Measurements from ENCODE around the gene ING5. TPM values are rescaled to one million over a fixed set of nuclear protein-coding genes. Genes with fewer than 3 reads are reported as not detected.
A peak's percentile ranks its signal among the peaks of the same experiment; 100 is the strongest.

The ING5 gene
- total RNA-seq, 2 donors from 2014 or later: 27.8 to 70.6 TPM

GRCh38 chr2:241770185-241770935, 68.5 kb downstream of the ING5 start:
- H3K27me3 Mint-ChIP-seq: no peaks in the 10 kb centered on the region
- no peak for DNase-seq (ENCODE audit: low spot score)

GRCh38 chr2:241770936-241771285, 69.1 kb downstream of the ING5 start:
- no peak for ATAC-seq
- Mint-ChIP-seq H3K4me3 (no peak overlapping the region), H3K36me3 (no peaks in the 10 kb centered on the region), H3K27me3 (no peaks in the 10 kb centered on the region), H3K27ac (peak overlapping the region in 1 of 2 donors; percentile 70), H3K4me1 (ENCODE audit: low read depth in 2 of 2) (peaks cover 7 to 12% of the 10 kb centered on the region in 2 donors), H3K9me3 (no peaks in the 10 kb centered on the region)
- DNase-seq (ENCODE audit: low spot score): no peak

More at GRCh38 chr2:241770185-241770935, 68.5 kb downstream of the ING5 start:
- no peak for ATAC-seq
- Mint-ChIP-seq H3K27ac (no peak overlapping the region), H3K4me1 (ENCODE audit: low read depth in 2 of 2) (peaks cover 7 to 9% of the 10 kb centered on the region in 2 donors), H3K9me3 (no peaks in the 10 kb centered on the region), H3K36me3 (no peaks in the 10 kb centered on the region), H3K4me3 (no peak overlapping the region)

- Mint-ChIP-seq H3K4me1 (ENCODE audit: low read depth in 2 of 2) (peaks cover 7 to 12% of the 10 kb centered on the region in 2 donors), H3K9me3 (no peaks in the 10 kb centered on the region), H3K27ac (peak overlapping the region in 1 of 2 donors; percentile 70), H3K27me3 (no peaks in the 10 kb centered on the region), H3K36me3 (no peaks in the 10 kb centered on the region), H3K4me3 (no peak overlapping the region)
- ATAC-seq (no peak), DNase-seq (ENCODE audit: low spot score) (no peak)
These were observed 69.6 kb downstream of the ING5 start for GRCh38 chr2:241771286-241772062.

- Mint-ChIP-seq H3K9me3 (no peaks in the 10 kb centered on the region), H3K27me3 (no peaks in the 10 kb centered on the region), H3K4me1 (ENCODE audit: low read depth in 2 of 2) (peaks cover 7 to 12% of the 10 kb centered on the region in 2 donors), H3K4me3 (peak overlapping the region; percentile 25), H3K27ac (peak overlapping the region in 1 of 2 donors; percentile 70), H3K36me3 (no peaks in the 10 kb centered on the region)
- no peak for ATAC-seq
- no peak for DNase-seq (ENCODE audit: low spot score)
These were observed 70.2 kb downstream of the ING5 start for GRCh38 chr2:241772063-241772499.

- Mint-ChIP-seq H3K36me3 (no peaks in the 10 kb centered on the region), H3K27ac (no peak overlapping the region), H3K4me1 (ENCODE audit: low read depth in 2 of 2) (peaks cover 7 to 15% of the 10 kb centered on the region in 2 donors), H3K27me3 (no peaks in the 10 kb centered on the region), H3K4me3 (no peak overlapping the region), H3K9me3 (no peaks in the 10 kb centered on the region)
- DNase-seq (ENCODE audit: low spot score) (no peak), ATAC-seq (peak in 1 of 2 donors; percentile 9)
These were observed 71.9 kb downstream of the ING5 start for GRCh38 chr2:241773511-241774418.

GRCh38 chr2:241774419-241775222, 72.8 kb downstream of the ING5 start:
- no peak overlapping the region for H3K4me3 Mint-ChIP-seq
- H3K36me3 Mint-ChIP-seq: no peaks in the 10 kb centered on the region
- H3K27ac Mint-ChIP-seq: no peak overlapping the region
- peaks cover 7 to 15% of the 10 kb centered on the region in 2 donors for H3K4me1 Mint-ChIP-seq (ENCODE audit: low read depth in 2 of 2)
- DNase-seq (ENCODE audit: low spot score): no peak
- ATAC-seq: no peak
- no peaks in the 10 kb centered on the region for H3K9me3 Mint-ChIP-seq
- no peaks in the 10 kb centered on the region for H3K27me3 Mint-ChIP-seq

- Mint-ChIP-seq H3K27me3 (no peaks in the 10 kb centered on the region), H3K9me3 (no peaks in the 10 kb centered on the region), H3K36me3 (no peaks in the 10 kb centered on the region), H3K27ac (no peak overlapping the region), H3K4me3 (no peak overlapping the region), H3K4me1 (ENCODE audit: low read depth in 2 of 2) (peaks cover 7 to 15% of the 10 kb centered on the region in 2 donors)
- DNase-seq (ENCODE audit: low spot score) (no peak), ATAC-seq (peak; percentile 6 to 21)
These were observed 73.7 kb downstream of the ING5 start for GRCh38 chr2:241775223-241776177.

- H3K9me3 Mint-ChIP-seq: no peaks in the 10 kb centered on the region
- H3K36me3 Mint-ChIP-seq: no peaks in the 10 kb centered on the region
- no peaks in the 10 kb centered on the region for H3K27me3 Mint-ChIP-seq
- no peak within 1 kb of the TSS for H3K4me3 Mint-ChIP-seq
- DNase-seq (ENCODE audit: low spot score) (no peak), ATAC-seq (no peak)
- peaks cover 7 to 13% of the 10 kb centered on the region in 2 donors for H3K4me1 Mint-ChIP-seq (ENCODE audit: low read depth in 2 of 2)
- H3K27ac Mint-ChIP-seq: no peak within 1 kb of the TSS
These were observed 74.7 kb downstream of the ING5 start, which contains the start of gene GAL3ST2 for GRCh38 chr2:241776336-241777169. GAL3ST2 (plus strand) TSS chr2:241776822; CDS start chr2:241776956, 134 bp downstream.

- Mint-ChIP-seq H3K4me1 (ENCODE audit: low read depth in 2 of 2) (peaks cover 2 to 7% of the 10 kb centered on the region in 2 donors), H3K27ac (no peak overlapping the region), H3K4me3 (no peak overlapping the region), H3K36me3 (no peaks in the 10 kb centered on the region), H3K27me3 (no peaks in the 10 kb centered on the region), H3K9me3 (no peaks in the 10 kb centered on the region)
- no peak for ATAC-seq
- DNase-seq (ENCODE audit: low spot score): no peak
These were observed 75.4 kb downstream of the ING5 start for GRCh38 chr2:241777170-241777685.

- no peaks in the 10 kb centered on the region for H3K27me3 Mint-ChIP-seq
- H3K36me3 Mint-ChIP-seq: no peaks in the 10 kb centered on the region
- ATAC-seq (no peak), DNase-seq (ENCODE audit: low spot score) (no peak)
- no peaks in the 10 kb centered on the region for H3K9me3 Mint-ChIP-seq
- no peak overlapping the region for H3K4me3 Mint-ChIP-seq
- H3K4me1 Mint-ChIP-seq (ENCODE audit: low read depth in 2 of 2): peaks cover 0 to 6% of the 10 kb centered on the region in 2 donors
- no peak overlapping the region for H3K27ac Mint-ChIP-seq
These were observed 76.1 kb downstream of the ING5 start for GRCh38 chr2:241777686-241778627.
